Left lobe of liver (tissue), 2 donors: ENCODE measurements around the gene MED25. TPM values are rescaled to one million over a fixed set of nuclear protein-coding genes. Genes with fewer than 3 reads are reported as not detected.

Source experiments
- ATAC-seq: fragments of 200-7000 bp; cut with Tn5 transposase; one replicate; pipeline ENCODE4 v1.9.1; 2020; ENCODE audit warnings: mild to moderate bottlenecking, moderate library complexity
- DNase-seq: peaks from one replicate; pipeline ENCODE4 v3.0.0-alpha.2; 2020; ENCODE audit warnings: low spot score
- total RNA-seq: library from RNA; stranded (reverse); gene quantifications from one replicate; pipeline ENCODE4 v1.2.1, GENCODE V29; 2021
- donor health status: DM: no; HTN: no; CAD: no; lungs with moderate emphysema.
- donor health status: DM: no; HTN: yes; CAD: no.

The MED25 gene
- total RNA-seq, 1 donor from 2014 or later, result 16.5 TPM

GRCh38 chr19:49869484-49870308 is 51.6 kb downstream of the MED25 start:
- ATAC-seq, result peak; percentile 73
- peak; percentile 98 for DNase-seq

GRCh38 chr19:49870309-49870901 is 52.3 kb downstream of the MED25 start:
- DNase-seq, result no peak

GRCh38 chr19:49871349-49871985 is 53.4 kb downstream of the MED25 start:
- DNase-seq (no peak), ATAC-seq (no peak)

More at GRCh38 chr19:49870309-49870901, 52.3 kb downstream of the MED25 start:
- no peak for ATAC-seq

- ATAC-seq (no peak), DNase-seq (no peak)
These were observed 54.4 kb downstream of the MED25 start for GRCh38 chr19:49872245-49873128.

GRCh38 chr19:49873129-49873521 is 55.0 kb downstream of the MED25 start:
- no peak for DNase-seq
- no peak for ATAC-seq

- ATAC-seq (no peak), DNase-seq (no peak)
These were observed 55.7 kb downstream of the MED25 start for GRCh38 chr19:49873834-49874233.

GRCh38 chr19:49874503-49875157 is 56.5 kb downstream of the MED25 start:
- ATAC-seq (no peak), DNase-seq (no peak)

GRCh38 chr19:49875177-49875576 is 57.1 kb downstream of the MED25 start:
- no peak for ATAC-seq
- no peak for DNase-seq

GRCh38 chr19:49875857-49876421 is 57.9 kb downstream of the MED25 start:
- ATAC-seq (peak; percentile 6), DNase-seq (peak; percentile 77)

GRCh38 chr19:49876422-49877019 is 58.4 kb downstream of the MED25 start:
- peak; percentile 98 for DNase-seq
- ATAC-seq, result peak; percentile 72

- ATAC-seq, result peak; percentile 76
- peak; percentile 100 for DNase-seq
These were observed 59.2 kb downstream of the MED25 start, which contains the start of the genes AKT1S1 and TBC1D17 for GRCh38 chr19:49877020-49877878. AKT1S1 (minus strand) TSS chr19:49877355; CDS start chr19:49873295, 4,060 bp downstream. TBC1D17 (plus strand) TSS chr19:49877702; CDS start chr19:49877724, 22 bp downstream.

- ATAC-seq (peak; percentile 74), DNase-seq (peak; percentile 98)
These were observed 60.0 kb downstream of the MED25 start for GRCh38 chr19:49877879-49878743.

- ATAC-seq (no peak), DNase-seq (no peak)
These were observed 60.6 kb downstream of the MED25 start for GRCh38 chr19:49878744-49879070.

- DNase-seq (no peak), ATAC-seq (no peak)
These were observed 61.3 kb downstream of the MED25 start for GRCh38 chr19:49879243-49879963.

GRCh38 chr19:49880162-49880869 is 62.2 kb downstream of the MED25 start:
- ATAC-seq, result no peak

GRCh38 chr19:49881186-49881585 is 63.1 kb downstream of the MED25 start:
- DNase-seq, result no peak

More at GRCh38 chr19:49880162-49880869, 62.2 kb downstream of the MED25 start:
- no peak for DNase-seq

More at GRCh38 chr19:49881186-49881585, 63.1 kb downstream of the MED25 start:
- no peak for ATAC-seq
